ENCODE data around the gene FLRT2. TPM values are rescaled to one million over a fixed set of nuclear protein-coding genes. Genes with fewer than 3 reads are reported as not detected.

The FLRT2 gene
- polyA plus RNA-seq, 3 donors: 0.01 TPM; not detected in 2

DNA sequence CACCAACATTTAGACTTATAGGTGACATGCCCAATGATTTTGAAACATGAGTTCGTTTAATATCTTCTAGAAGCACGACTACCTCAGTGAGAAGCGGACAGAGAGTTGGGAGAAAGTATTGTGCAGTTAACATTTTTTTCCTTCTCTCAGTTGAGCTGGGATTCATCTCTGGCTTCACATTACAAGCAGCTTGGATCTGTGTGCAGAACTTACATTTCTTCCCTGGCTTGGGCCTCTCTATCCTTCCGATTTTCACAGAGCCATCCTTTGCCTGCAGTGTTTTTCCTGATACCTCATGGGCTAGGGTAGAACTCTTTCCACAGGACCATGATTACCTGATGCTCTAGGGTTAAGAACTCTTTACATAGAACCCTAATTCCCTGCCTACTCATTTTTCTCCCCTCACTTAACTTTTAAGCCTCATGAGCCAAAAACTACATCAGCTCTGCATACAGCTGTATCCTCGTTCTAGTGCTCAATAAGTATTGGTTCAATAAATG is 86.5 kb downstream of the FLRT2 start:
- Histone ChIP-seq H3K4me1 (ENCODE audit: control insufficient read depth in 1 of 2, insufficient read depth in 2 of 2, low read length in 2 of 2) (peaks cover 16 to 24% of the 10 kb centered on the region in 2 donors), H3K27me3 (ENCODE audit: control insufficient read depth in 2 of 2, insufficient read depth in 2 of 2, low read length in 2 of 2) (no peaks in the 10 kb centered on the region), H3K27ac (ENCODE audit: low read depth in 1 of 2, low read length in 2 of 2) (no peak overlapping the region), H3K4me3 (replicated peaks in 1 of 3; ENCODE audit: low read depth in 2 of 3, low read length in 3 of 3) (no peak overlapping the region), H3K4me2 (replicated peaks; ENCODE audit: extremely low read depth, low read length, poor library complexity, severe bottlenecking) (no peak overlapping the region), H3K79me2 (ENCODE audit: insufficient read depth, low read length) (no peaks in the 10 kb centered on the region), H3K9ac (ENCODE audit: insufficient read depth, low read length, poor library complexity, severe bottlenecking) (no peak overlapping the region), H3K9me3 (replicated peaks in 1 of 2; ENCODE audit: control insufficient read depth in 1 of 2, insufficient read depth in 1 of 2, low read length in 2 of 2) (no peaks in the 10 kb centered on the region), H4K20me1 (ENCODE audit: insufficient read depth, low read length) (no peaks in the 10 kb centered on the region), H3K36me3 (replicated peaks in 1 of 2; ENCODE audit: control insufficient read depth in 1 of 2, insufficient read depth in 2 of 2, low read length in 2 of 2) (no peaks in the 10 kb centered on the region), H2AFZ (ENCODE audit: insufficient read depth, low read depth, low read length, poor library complexity, severe bottlenecking) (no peak overlapping the region)
- peaks cover 0 to 2% (median 0%) of the 10 kb centered on the region in 3 donors for H3K27me3 Mint-ChIP-seq (ENCODE audit: low read depth in 3 of 3)
- H3K27ac Mint-ChIP-seq: no peak overlapping the region
- 100% methylated on average over 3 of the region's 5 CpGs for WGBS (ENCODE audit: insufficient coverage)
- H3K4me1 Mint-ChIP-seq: peaks cover 14% of the 10 kb centered on the region
- H3K4me3 Mint-ChIP-seq: no peak overlapping the region
- intact Hi-C loops (cut with micrococcal nuclease): no loop called here
- DNase-seq: no peak
- TF ChIP-seq, protein P1, sequence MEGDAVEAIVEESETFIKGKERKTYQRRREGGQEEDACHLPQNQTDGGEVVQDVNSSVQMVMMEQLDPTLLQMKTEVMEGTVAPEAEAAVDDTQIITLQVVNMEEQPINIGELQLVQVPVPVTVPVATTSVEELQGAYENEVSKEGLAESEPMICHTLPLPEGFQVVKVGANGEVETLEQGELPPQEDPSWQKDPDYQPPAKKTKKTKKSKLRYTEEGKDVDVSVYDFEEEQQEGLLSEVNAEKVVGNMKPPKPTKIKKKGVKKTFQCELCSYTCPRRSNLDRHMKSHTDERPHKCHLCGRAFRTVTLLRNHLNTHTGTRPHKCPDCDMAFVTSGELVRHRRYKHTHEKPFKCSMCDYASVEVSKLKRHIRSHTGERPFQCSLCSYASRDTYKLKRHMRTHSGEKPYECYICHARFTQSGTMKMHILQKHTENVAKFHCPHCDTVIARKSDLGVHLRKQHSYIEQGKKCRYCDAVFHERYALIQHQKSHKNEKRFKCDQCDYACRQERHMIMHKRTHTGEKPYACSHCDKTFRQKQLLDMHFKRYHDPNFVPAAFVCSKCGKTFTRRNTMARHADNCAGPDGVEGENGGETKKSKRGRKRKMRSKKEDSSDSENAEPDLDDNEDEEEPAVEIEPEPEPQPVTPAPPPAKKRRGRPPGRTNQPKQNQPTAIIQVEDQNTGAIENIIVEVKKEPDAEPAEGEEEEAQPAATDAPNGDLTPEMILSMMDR (IDR thresholded peaks at IDR 0.05): no peak
- H3K36me3 Mint-ChIP-seq: peaks cover 0 to 2% of the 10 kb centered on the region in 2 donors
- peaks cover 0 to 2% (median 0%) of the 10 kb centered on the region in 7 donors for H3K9me3 Mint-ChIP-seq

DNA sequence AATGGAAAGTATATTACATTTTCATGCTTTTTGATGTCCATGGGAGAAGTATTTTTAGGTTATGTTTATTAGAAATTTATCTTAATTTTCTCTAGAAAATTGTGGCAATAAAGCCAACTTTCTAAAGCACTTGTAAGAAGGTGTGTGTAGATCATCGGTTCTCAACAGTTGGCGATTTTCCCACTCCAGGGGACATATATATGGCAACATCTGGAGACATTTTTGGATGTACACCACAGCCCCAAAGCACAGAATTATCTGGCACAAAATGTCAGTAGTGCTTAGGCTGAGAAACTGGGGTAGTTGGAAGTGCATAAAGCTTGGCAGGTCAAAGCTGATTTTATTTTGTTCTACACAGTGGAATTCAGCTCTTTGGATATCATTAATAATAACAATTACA is 86.9 kb downstream of the FLRT2 start:
- Histone ChIP-seq H3K4me1 (ENCODE audit: control insufficient read depth in 1 of 2, insufficient read depth in 2 of 2, low read length in 2 of 2) (peaks cover 17 to 26% of the 10 kb centered on the region in 2 donors), H3K27ac (ENCODE audit: low read depth in 1 of 2, low read length in 2 of 2) (no peak overlapping the region), H3K9me3 (replicated peaks in 1 of 2; ENCODE audit: control insufficient read depth in 1 of 2, insufficient read depth in 1 of 2, low read length in 2 of 2) (no peaks in the 10 kb centered on the region), H3K9ac (ENCODE audit: insufficient read depth, low read length, poor library complexity, severe bottlenecking) (no peak overlapping the region), H4K20me1 (ENCODE audit: insufficient read depth, low read length) (no peaks in the 10 kb centered on the region), H3K4me3 (replicated peaks in 1 of 3; ENCODE audit: low read depth in 2 of 3, low read length in 3 of 3) (no peak overlapping the region), H3K36me3 (replicated peaks in 1 of 2; ENCODE audit: control insufficient read depth in 1 of 2, insufficient read depth in 2 of 2, low read length in 2 of 2) (no peaks in the 10 kb centered on the region), H3K4me2 (replicated peaks; ENCODE audit: extremely low read depth, low read length, poor library complexity, severe bottlenecking) (no peak overlapping the region), H3K27me3 (ENCODE audit: control insufficient read depth in 2 of 2, insufficient read depth in 2 of 2, low read length in 2 of 2) (no peaks in the 10 kb centered on the region), H2AFZ (ENCODE audit: insufficient read depth, low read depth, low read length, poor library complexity, severe bottlenecking) (no peak overlapping the region), H3K79me2 (ENCODE audit: insufficient read depth, low read length) (no peaks in the 10 kb centered on the region)
- Mint-ChIP-seq H3K4me1 (peaks cover 14% of the 10 kb centered on the region), H3K9me3 (no peaks in the 10 kb centered on the region), H3K27me3 (ENCODE audit: low read depth in 3 of 3) (peaks cover 0 to 4% (median 0%) of the 10 kb centered on the region in 3 donors), H3K27ac (no peak overlapping the region), H3K4me3 (no peak overlapping the region), H3K36me3 (no peaks in the 10 kb centered on the region)
- DNase-seq: no peak
- intact Hi-C loops (cut with micrococcal nuclease): no loop called here
- no CpG with 5 or more reads among the region's 2 CpGs for WGBS (ENCODE audit: insufficient coverage)
- TF ChIP-seq, protein P1 (IDR thresholded peaks at IDR 0.05): no peak

Measured in CD14-positive monocyte (primary cell).